Effector memory CD4-positive, alpha-beta T cell (primary cell): ENCODE results near the gene VWC2L.

Experiments used
- DNase-seq, 3 donors: peaks; one replicate each; pipeline ENCODE4 v3.0.0-alpha.2; 2020
- H3K27ac ChIP-seq: 2 replicates; pipeline ENCODE4 v1.7.0; 2013; ENCODE audit warnings: mild to moderate bottlenecking, low read length, moderate library complexity; ENCODE audit not compliant: insufficient read depth, poor library complexity, severe bottlenecking
- H3K27me3 ChIP-seq: replicated peaks from 2 replicates; pipeline ENCODE4 v1.7.0; 2013; ENCODE audit warnings: mild to moderate bottlenecking, low read length; ENCODE audit not compliant: insufficient read depth, control insufficient read depth, poor library complexity, severe bottlenecking
- H3K36me3 ChIP-seq: 2 replicates; pipeline ENCODE4 v1.7.0; 2013; ENCODE audit warnings: mild to moderate bottlenecking, low read length, moderate library complexity; ENCODE audit not compliant: control insufficient read depth, insufficient read depth
- H3K4me1 ChIP-seq: 2 replicates; pipeline ENCODE4 v1.7.0; 2013; ENCODE audit warnings: low read length, mild to moderate bottlenecking; ENCODE audit not compliant: control insufficient read depth, insufficient read depth, poor library complexity, severe bottlenecking
- H3K4me3 ChIP-seq: 2 replicates; pipeline ENCODE4 v1.7.0; 2013; ENCODE audit warnings: low read length, low read depth, mild to moderate bottlenecking; ENCODE audit not compliant: insufficient read depth, poor library complexity, severe bottlenecking
- H3K9me3 ChIP-seq: 2 replicates; pipeline ENCODE4 v1.7.0; 2013; ENCODE audit warnings: mild to moderate bottlenecking, low read length, moderate library complexity; ENCODE audit not compliant: control insufficient read depth

The VWC2L gene

DNA sequence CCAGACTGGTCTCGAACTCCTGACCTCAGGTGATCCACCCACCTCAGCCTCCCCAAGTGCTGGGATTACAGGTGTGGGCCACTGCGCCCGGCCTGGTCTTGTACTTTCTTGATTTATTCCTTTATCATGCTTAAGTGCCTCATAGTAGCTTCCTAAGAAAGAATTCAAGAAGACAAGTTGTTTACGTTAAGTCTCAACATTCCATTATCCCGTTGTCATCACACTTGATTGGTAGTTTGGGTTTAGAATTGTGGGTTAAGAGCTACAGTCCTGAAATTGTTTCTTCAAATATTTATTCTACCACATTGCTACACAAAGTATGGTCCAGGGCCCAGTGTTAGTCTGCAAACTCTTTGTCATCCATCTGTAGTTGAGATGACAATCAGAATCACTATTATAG, 194.0 kb downstream of the VWC2L start:
- Histone ChIP-seq H3K36me3 (no peaks in the 10 kb centered on the region), H3K4me1 (no peaks in the 10 kb centered on the region), H3K27me3 (no peaks in the 10 kb centered on the region), H3K4me3 (no peak overlapping the region), H3K27ac (no peak overlapping the region), H3K9me3 (no peaks in the 10 kb centered on the region)
- DNase-seq = no peak

DNA sequence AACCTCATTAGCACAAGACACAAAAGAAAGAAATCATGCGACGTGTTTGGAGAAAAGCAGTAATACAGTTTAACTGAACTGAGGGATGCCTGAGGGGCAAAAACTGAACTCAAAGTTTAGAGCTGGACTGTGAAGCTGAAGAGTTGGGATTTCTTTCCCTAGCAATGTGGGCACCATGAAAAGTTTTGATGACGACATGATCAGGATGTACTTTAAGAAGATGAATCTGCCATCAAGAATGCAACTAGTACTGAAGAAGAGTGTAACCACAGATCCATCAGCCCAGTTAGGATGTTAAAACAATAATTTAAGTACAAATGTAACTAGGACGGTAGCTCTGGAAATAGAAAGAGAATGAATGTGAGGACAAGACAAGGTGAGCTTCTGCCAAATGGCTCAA, 196.2 kb downstream of the VWC2L start:
- Histone ChIP-seq H3K4me3 (no peak overlapping the region), H3K36me3 (no peaks in the 10 kb centered on the region), H3K4me1 (no peaks in the 10 kb centered on the region), H3K9me3 (no peaks in the 10 kb centered on the region), H3K27ac (no peak overlapping the region), H3K27me3 (no peaks in the 10 kb centered on the region)
- DNase-seq = no peak

DNA sequence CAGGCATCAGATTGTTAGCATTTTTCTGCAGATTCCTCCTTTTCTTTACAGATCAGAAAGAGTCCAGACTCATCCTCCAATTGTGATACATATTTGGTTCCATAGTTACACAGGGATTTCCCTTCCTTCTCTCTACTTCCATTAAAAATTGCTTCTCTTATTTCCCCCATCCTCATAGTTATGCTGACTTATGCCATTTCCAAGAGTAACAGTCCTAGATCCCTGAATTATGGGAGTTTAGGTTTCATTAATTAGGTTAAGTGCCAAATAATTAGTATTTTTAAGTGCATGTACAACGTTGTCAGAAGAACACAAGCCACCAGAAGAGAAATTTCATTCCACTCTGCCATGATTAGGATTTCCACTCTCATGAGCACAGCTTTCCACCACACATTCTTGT, 200.2 kb downstream of the VWC2L start:
- Histone ChIP-seq H3K4me3 (no peak overlapping the region), H3K27ac (no peak overlapping the region), H3K9me3 (no peaks in the 10 kb centered on the region), H3K27me3 (no peaks in the 10 kb centered on the region), H3K4me1 (no peaks in the 10 kb centered on the region), H3K36me3 (no peaks in the 10 kb centered on the region)
- no peak for DNase-seq

DNA sequence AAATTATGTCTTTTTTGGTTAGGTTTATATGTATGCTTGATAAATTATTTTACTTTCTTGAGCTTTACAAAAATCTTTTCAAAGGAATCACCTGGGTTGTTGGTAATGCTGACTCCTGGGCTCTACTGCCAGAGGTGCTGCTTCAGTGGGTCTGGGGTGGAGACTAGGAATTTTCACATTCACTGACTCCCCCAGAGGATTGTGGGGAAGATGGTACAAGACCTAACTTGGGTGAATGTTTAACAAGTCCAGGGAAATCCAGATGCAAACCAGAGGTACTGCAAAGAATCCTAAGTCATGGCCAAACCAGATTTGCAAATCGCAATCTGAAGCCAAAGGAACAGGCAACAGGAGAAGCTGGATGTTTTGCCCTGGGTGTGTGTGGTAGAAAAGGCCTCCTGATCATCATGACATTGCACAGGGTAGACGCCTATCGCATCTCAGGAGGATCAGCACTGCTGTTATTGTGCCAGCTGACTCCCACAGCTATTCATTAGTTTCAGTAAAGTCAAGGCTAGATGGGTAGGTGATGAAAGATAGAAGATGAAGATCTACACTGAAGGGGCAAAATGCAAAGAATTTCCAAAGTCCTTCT, 213.4 kb downstream of the VWC2L start:
- no peak for DNase-seq
- H3K4me3 ChIP-seq = no peak overlapping the region
- no peaks in the 10 kb centered on the region for H3K4me1 ChIP-seq
- H3K36me3 ChIP-seq = no peaks in the 10 kb centered on the region
- H3K27me3 ChIP-seq = no peaks in the 10 kb centered on the region
- no peaks in the 10 kb centered on the region for H3K9me3 ChIP-seq
- H3K27ac ChIP-seq = no peak overlapping the region

GRCh38 chr2:214628091-214628490, 217.2 kb downstream of the VWC2L start:
- Histone ChIP-seq H3K4me1 (no peaks in the 10 kb centered on the region), H3K36me3 (no peaks in the 10 kb centered on the region), H3K4me3 (no peak overlapping the region), H3K27me3 (no peaks in the 10 kb centered on the region), H3K27ac (no peak overlapping the region), H3K9me3 (no peaks in the 10 kb centered on the region)
- no peak for DNase-seq
